ENCODE data around the gene PTGS1. TPM values are rescaled to one million over a fixed set of nuclear protein-coding genes. Genes with fewer than 3 reads are reported as not detected.
A peak's percentile ranks its signal among the peaks of the same experiment; 100 is the strongest.

The PTGS1 gene
- total and polyA plus RNA-seq, 9 of the 15 experiments (the other 6 are each of a cell fraction or from before 2014, with no cell fraction given) = 3.4 to 12.9 (median 5.3) TPM

DNA sequence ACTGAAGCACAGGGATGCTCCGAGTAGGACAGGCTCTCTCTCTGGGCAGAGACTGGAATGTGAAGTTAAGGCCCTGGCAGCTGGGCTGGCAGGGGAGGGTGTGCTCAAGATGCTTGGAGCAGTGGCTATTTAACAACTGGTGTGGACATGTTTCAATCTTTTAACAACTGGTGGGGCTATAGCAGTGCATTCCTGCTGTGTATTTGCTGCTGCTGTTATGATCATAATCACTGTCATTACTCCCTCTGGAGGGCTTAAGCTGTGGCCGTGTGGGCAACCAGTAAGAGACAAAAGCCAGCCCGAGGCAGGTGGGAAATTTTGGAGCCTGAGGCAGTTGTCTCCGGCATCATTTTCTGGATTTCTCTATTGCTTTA, 33.3 kb upstream of the PTGS1 start:
- ChIA-PET CTCF (ENCODE audit: low intra/inter-chr PET ratio) (no interaction called here), POLR2A (interaction anchor here (0.6 to 1.2 kb wide), 4 partner anchors 10 to 219 kb away, joined by 3 read pairs; no protein-coding TSS in a partner anchor)
- Histone ChIP-seq H3K9ac (ENCODE audit: insufficient read depth in 1 of 2, low read depth in 2 of 2, low read length in 2 of 2) (no peak overlapping the region), H3K27me3 (ENCODE audit: control insufficient read depth in 2 of 2, insufficient read depth in 2 of 2, low read length in 2 of 2) (peaks cover 0 to 11% of the 10 kb centered on the region in 2 experiments; a peak in 4 of 5 replicates), H3K79me2 (ENCODE audit: control insufficient read depth, insufficient read depth, low read length) (no peaks in the 10 kb centered on the region), H4K20me1 (replicated peaks; ENCODE audit: control insufficient read depth, insufficient read depth, low read length) (peaks cover 4% of the 10 kb centered on the region; the same call in 1 of the 2 replicates), H3K4me1 (replicated peaks in 1 of 2; ENCODE audit: control insufficient read depth in 2 of 2, insufficient read depth in 2 of 2, low read length in 2 of 2) (peaks cover 3 to 7% of the 10 kb centered on the region in 2 experiments; a peak in 4 of 5 replicates), H2AFZ (ENCODE audit: low read depth, low read length) (no peak overlapping the region), H3K9me3 (replicated peaks; ENCODE audit: control insufficient read depth, insufficient read depth, low read depth, low read length) (no peaks in the 10 kb centered on the region), H3K4me2 (ENCODE audit: insufficient read depth, low read length) (no peak overlapping the region), H3K9me1 (ENCODE audit: control insufficient read depth, insufficient read depth, low read length) (no peaks in the 10 kb centered on the region), H3K36me3 (ENCODE audit: control insufficient read depth, insufficient read depth, low read length) (no peaks in the 10 kb centered on the region), H3K27ac (ENCODE audit: extremely low read depth, low read depth, low read length) (no peak overlapping the region), H3K4me3 (no peak overlapping the region)
- BruUV-seq (replicated peaks) = no TSS peak
- ATAC-seq (no peak), DNase-seq (ENCODE audit: extremely low read depth in 1 of 4, low spot score in 3 of 4) (no peak), FAIRE-seq (no peak)
- WGBS (ENCODE audit: insufficient coverage, low coverage, missing lambda C conversion rate) = 18% methylated on average over 4 of the region's 4 CpGs
- in situ Hi-C loops (cut with MboI) = loop anchor here (25.0 kb wide), 1 partner anchor 650 kb away; no protein-coding TSS in a partner anchor
- TF ChIP-seq CCNT2 (IDR thresholded peaks at IDR 0.05; ENCODE audit: borderline replicate concordance, extremely low read depth, insufficient read length, low read depth, low read length) = no peak
- no peak for TF ChIP-seq ZKSCAN8 (CRISPR knock-in tag; IDR thresholded peaks at IDR 0.05)
- no peak for TF ChIP-seq PRMT5 (CRISPR knock-in tag; IDR thresholded peaks at IDR 0.05)
- intact Hi-C loops (cut with micrococcal nuclease) = no loop called here

DNA sequence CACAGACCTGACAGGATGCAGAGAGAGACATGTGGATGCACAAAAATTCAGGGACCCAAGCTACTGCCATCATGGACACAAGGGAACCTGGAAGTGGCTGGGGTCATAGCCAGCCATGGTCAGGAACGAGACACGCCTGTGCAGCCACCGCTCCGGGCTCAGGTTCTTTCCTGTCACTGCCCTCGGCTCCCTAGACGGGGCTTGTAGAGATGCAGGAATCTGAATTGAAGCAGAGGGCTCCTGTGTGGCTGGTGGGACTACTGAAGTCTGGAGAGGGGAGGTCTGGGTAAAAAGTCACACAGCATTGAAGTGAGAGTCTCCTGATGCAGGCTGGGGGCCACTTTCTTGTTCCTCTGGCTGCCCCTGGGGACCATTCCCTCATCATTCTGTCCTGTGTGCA, 32.3 kb upstream of the PTGS1 start:
- no peaks in the 10 kb centered on the region for H3K9me1 ChIP-seq (ENCODE audit: control insufficient read depth, insufficient read depth, low read length)
- in situ Hi-C loops (cut with MboI) = loop anchor here (25.0 kb wide), 1 partner anchor 651 kb away; no protein-coding TSS in a partner anchor
- TF ChIP-seq EHMT2 (IDR thresholded peaks at IDR 0.05) = no peak
- TF ChIP-seq, protein P1, sequence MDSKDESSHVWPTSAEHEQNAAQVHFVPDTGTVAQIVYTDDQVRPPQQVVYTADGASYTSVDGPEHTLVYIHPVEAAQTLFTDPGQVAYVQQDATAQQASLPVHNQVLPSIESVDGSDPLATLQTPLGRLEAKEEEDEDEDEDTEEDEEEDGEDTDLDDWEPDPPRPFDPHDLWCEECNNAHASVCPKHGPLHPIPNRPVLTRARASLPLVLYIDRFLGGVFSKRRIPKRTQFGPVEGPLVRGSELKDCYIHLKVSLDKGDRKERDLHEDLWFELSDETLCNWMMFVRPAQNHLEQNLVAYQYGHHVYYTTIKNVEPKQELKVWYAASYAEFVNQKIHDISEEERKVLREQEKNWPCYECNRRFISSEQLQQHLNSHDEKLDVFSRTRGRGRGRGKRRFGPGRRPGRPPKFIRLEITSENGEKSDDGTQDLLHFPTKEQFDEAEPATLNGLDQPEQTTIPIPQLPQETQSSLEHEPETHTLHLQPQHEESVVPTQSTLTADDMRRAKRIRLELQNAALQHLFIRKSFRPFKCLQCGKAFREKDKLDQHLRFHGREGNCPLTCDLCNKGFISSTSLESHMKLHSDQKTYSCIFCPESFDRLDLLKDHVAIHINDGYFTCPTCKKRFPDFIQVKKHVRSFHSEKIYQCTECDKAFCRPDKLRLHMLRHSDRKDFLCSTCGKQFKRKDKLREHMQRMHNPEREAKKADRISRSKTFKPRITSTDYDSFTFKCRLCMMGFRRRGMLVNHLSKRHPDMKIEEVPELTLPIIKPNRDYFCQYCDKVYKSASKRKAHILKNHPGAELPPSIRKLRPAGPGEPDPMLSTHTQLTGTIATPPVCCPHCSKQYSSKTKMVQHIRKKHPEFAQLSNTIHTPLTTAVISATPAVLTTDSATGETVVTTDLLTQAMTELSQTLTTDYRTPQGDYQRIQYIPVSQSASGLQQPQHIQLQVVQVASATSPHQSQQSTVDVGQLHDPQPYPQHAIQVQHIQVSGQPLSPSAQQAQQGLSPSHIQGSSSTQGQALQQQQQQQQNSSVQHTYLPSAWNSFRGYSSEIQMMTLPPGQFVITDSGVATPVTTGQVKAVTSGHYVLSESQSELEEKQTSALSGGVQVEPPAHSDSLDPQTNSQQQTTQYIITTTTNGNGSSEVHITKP (IDR thresholded peaks at IDR 0.05; ENCODE audit: partially characterized antibody) = peak; percentile 28

More for the DNA sequence above, 32.3 kb upstream of the PTGS1 start:
- CTCF ChIA-PET (ENCODE audit: low intra/inter-chr PET ratio) = no interaction called here
- H4K20me1 ChIP-seq (replicated peaks; ENCODE audit: control insufficient read depth, insufficient read depth, low read length) = peaks cover 4% of the 10 kb centered on the region; the same call in 1 of the 2 replicates
- BruUV-seq (replicated peaks) = no TSS peak
- H3K27ac ChIP-seq (ENCODE audit: extremely low read depth, low read depth, low read length) = no peak overlapping the region
- intact Hi-C loops (cut with micrococcal nuclease) = no loop called here
- no peaks in the 10 kb centered on the region for H3K9me3 ChIP-seq (replicated peaks; ENCODE audit: control insufficient read depth, insufficient read depth, low read depth, low read length)
- no peak for DNase-seq (ENCODE audit: extremely low read depth in 1 of 4, low spot score in 3 of 4)
- FAIRE-seq = no peak
- no peak overlapping the region for H3K4me3 ChIP-seq
- peaks cover 0 to 7% of the 10 kb centered on the region in 2 experiments; a peak in 2 of 5 replicates for H3K4me1 ChIP-seq (replicated peaks in 1 of 2; ENCODE audit: control insufficient read depth in 2 of 2, insufficient read depth in 2 of 2, low read length in 2 of 2)
- H2AFZ ChIP-seq (ENCODE audit: low read depth, low read length) = no peak overlapping the region
- no peak overlapping the region for H3K4me2 ChIP-seq (ENCODE audit: insufficient read depth, low read length)
- POLR2A ChIA-PET = interaction anchor here (1.5 to 1.7 kb wide), 2 partner anchors 11 to 18 kb away, joined by 4 to 7 read pairs; no protein-coding TSS in a partner anchor
- no peaks in the 10 kb centered on the region for H3K79me2 ChIP-seq (ENCODE audit: control insufficient read depth, insufficient read depth, low read length)
- ATAC-seq = peak; percentile 9; the same call in 1 of the 3 replicates
- H3K36me3 ChIP-seq (ENCODE audit: control insufficient read depth, insufficient read depth, low read length) = no peaks in the 10 kb centered on the region
- WGBS (ENCODE audit: insufficient coverage, low coverage, missing lambda C conversion rate) = 5% methylated on average over 6 of the region's 6 CpGs
- no peak overlapping the region for H3K9ac ChIP-seq (ENCODE audit: insufficient read depth in 1 of 2, low read depth in 2 of 2, low read length in 2 of 2)
- H3K27me3 ChIP-seq (ENCODE audit: control insufficient read depth in 2 of 2, insufficient read depth in 2 of 2, low read length in 2 of 2) = peaks cover 0 to 13% of the 10 kb centered on the region in 2 experiments; a peak in 4 of 5 replicates
